GM18519 (cell line): ENCODE results near the gene TAP2.
A peak's percentile ranks its signal among the peaks of the same experiment; 100 is the strongest.

Experiments
- ATAC-seq: cut with Tn5 transposase; IDR thresholded peaks from one replicate; pipeline ENCODE4 v1.9.1; 2021; ENCODE audit warnings: mild to moderate bottlenecking, moderate library complexity; ENCODE audit not compliant: unreplicated experiment, low FRiP score

TAP2 gene

DNA sequence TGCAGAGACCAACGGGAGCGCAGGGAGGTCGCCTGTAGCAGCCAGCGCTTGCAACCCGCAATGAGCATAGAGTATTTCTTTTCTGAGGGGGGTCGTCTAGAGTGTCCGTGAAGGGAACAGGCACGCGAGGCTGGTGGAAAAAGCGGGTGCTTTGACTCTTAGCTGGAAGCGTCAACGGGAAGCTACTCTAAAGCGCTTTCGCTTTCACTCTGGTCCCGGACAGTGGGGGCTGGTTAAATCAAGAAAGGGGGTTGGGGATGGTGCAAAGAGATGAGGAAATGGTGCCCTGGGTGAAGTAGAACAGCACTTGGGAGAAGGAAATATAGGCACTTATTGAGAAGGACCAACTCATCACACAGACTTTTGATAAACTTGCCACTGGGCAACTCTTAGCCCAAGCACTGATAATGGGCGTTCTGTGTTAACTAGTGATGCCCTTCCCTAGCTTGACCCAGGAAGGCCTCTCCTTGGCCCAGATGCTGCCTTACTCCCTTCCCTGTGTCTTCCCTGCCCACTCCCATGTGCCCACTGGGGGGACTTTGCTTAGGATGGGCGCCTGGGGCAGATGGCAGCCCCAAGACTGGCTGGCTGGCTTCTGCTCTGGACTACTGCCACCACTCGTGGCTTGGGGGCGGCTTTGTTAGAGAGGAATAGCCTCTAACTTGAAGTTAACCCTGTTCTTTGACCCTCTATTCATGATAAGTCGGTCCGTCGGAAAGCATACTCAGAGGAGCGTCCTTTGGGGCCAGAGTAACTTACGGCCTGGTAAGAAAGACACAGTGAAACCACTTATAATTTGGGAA is 16.0 kb upstream of the TAP2 start:
- no peak for ATAC-seq

DNA sequence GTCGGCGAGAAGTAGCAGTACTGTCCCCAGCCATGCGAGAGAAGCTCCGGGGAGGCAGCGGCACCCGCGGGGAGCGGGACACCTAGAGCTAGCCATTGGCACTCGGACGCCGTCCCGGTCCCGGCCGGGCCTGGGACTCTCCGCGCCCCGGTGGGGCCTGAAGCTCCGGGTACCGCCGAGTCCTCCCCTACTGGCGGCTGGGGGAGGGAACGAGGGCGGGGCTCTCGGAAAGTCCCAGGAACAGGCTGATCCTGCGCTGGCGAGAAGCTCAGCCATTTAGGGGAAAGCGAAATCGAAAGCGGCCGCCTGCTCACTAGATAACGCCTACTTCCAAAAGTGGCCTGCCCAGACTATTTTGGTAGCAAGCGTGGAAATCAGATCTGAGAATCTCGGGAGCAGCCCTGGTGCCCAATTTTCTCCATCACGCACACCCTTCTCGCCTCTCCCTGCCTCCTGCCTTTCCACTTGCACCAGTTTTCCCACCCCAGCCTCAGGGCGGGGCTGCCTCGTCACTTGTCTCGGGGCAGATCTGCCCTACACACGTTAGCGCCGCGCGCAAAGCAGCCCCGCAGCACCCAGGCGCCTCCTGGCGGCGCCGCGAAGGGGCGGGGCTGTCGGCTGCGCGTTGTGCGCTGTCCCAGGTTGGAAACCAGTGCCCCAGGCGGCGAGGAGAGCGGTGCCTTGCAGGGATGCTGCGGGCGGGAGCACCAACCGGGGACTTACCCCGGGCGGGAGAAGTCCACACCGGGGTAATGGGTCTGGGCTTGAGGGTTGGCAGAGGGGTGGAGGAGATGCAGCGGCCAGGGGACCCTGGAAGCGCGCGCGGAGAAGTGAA is 15.2 kb upstream of the TAP2 start, which contains the start of the genes PSMB9 and TAP1:
Gene PSMB9, plus strand, starts transcription at position 652 of the 835 bp plus-strand sequence. Its CDS starts 38 bp downstream, at position 690.
Gene TAP1, minus strand, starts transcription at position 164 of the 835 bp plus-strand sequence. Its CDS starts 68 bp downstream, at position 96.
- ATAC-seq, result peak; percentile 57

DNA sequence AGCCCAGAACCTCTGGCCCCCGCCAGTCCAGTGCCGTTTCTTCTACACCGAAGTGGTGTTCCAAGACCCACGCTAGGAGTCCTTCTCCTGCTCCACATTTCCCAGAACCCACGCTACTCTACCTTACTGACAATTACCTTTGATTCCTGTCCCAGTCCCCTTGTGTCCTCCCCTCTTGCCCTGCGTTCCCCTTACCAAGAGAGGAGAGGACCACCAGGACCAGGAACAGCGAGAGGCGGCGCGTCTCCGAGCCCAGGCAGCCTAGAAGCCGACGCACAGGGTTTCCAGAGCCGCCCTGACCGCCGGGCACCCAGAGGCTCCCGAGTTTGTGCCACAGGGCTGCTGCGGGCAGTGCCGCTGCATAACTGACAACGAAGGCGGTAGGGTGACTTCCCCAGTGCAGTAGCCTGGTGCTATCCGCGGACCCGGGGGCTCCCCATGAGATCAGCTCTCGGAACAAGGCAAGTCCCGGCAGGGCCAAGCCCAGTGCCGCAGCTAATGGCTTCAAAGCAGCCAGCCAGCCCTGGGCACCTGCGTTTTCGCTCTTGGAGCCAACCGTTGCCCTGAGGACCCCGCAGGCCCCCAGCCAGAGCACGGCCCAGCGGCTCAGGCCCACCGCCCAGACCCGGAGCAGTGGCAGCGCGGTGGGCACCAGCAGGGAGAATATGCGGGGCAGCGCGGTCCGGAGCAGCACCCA is 14.5 kb upstream of the TAP2 start:
- peak; percentile 5 for ATAC-seq

DNA sequence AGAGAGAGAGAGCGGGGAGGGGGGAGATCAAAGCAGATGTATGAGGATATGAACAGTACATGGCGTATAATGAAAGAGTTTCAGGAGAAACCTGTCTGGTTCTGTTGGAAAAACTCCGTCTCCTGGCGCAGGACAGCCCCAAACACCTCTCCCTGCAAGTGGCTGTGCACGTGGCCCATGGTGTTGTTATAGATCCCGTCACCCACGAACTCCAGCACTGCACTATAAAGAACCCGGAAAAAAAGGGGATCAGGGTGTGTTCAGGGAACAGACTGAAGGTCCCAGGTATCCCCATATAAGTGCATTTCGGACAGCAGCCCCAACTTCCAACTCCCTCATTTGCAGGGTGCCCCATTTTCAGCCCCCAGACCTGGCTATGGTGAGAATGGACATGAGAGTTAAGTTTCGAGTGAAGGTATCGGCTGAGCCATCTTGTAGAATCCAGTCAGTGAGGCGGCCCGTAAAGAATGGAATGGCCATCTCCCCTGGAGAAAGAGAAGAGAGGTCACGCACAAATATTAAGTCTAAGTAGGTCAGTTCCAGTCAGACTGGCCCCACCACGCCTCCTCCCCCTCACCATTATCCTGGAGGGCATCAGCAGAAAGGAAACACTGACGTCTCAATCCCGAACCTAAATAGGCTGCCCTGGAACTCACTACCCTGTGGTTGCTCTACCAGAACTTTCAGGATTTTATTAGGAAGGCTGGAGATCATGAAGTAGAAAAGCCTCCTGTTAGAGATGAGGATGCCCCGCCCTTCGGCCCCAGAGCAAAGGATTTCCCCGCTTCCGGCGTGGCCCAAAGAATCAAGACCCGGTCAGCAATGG is 13.7 kb upstream of the TAP2 start:
- no peak for ATAC-seq

DNA sequence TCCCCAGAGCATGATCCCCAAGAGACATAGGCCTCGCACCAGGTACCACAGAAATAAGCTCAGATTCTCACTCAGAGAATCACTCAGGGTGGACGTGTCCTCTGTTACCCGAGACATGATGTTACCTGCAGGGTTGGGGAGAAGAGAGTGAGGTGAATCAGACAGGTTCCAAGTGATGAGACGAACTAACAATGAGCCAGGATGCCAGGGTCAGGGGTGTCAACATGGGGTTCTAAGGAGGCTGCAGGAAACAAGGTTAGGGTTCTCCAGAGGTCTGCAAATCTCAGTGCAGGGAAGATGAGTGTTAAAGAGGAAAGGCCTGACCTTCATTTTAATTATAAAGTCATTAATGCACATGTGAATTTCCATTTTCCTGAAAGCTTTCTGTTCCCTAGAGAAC is 12.5 kb upstream of the TAP2 start:
- no peak for ATAC-seq

DNA sequence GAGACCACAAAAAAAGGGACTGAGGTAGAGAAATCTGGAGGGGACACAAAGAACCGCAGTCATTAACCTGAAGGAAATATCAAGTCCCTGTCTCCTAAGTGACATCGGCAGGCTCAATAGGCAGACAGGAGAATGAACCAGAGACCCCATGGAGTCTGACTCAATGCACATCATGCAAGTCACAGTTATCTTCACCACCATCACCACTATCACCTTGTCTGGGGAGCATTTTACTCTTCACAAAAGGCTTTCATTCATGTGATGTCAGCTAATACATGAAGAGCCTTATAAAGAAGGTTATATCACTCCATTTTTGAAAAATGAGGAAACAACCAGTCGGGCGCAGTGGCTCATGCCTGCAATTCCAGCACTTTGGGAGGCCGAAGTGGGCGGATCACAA is 10.6 kb upstream of the TAP2 start:
- no peak for ATAC-seq

DNA sequence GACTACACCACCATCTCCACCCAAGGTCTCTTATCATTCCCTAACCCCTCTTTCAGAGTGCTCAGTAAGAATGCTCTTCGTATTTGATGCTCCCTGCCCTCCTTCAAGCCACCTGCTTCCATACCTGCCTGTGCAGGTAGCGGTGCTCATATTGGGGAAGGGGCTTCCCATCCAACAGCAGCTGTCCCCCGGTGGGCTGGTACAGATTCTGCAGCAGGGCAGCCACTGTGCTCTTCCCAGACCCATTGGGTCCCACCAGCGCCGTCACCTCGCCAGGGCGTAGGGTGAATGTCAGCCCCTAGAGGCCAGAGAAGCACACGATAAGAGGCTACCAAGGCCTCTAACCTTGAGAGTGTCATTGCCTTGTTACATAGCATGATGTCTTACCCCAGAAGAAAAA is 9.3 kb upstream of the TAP2 start:
- no peak for ATAC-seq

DNA sequence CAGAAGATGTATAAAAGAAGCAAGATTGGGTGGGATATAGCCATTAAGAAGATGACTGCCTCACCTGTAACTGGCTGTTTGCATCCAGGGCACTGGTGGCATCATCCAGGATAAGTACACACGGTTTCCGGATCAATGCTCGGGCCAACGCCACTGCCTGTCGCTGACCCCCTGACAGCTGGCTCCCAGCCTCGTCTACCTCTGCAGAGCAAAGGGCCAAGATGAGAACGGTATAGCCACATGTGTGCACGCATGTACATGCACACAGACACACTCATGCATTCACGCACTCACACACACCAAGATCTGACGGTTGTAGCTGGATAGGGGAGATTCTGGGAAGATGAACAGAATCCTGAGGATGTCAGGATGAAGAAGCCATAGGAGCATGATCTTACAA is 8.5 kb upstream of the TAP2 start:
- no peak for ATAC-seq

DNA sequence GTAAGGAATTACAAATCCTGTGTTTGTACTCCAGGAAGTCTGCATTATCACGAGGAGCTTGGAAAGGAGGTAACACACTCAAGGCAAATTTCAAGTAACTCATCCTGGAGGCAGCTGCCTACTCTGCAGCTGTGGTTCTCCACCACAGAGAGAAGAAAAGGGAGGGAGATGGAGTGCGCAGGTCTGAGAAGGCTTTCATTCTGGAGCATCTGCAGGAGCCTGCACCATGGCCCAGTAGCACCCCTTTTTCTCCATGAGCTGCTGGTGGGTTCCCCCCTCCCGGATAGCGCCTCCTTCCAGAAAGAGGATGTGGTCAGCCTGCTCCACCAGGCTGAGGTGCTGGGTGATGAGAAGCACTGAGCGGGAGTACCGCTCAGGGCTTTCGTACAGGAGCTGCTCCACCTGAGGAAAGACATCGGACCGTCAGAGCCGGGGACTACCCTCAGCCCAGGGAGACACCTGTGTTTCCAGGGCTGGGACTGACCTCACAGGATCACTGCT is 6.9 kb upstream of the TAP2 start:
- ATAC-seq, result no peak

DNA sequence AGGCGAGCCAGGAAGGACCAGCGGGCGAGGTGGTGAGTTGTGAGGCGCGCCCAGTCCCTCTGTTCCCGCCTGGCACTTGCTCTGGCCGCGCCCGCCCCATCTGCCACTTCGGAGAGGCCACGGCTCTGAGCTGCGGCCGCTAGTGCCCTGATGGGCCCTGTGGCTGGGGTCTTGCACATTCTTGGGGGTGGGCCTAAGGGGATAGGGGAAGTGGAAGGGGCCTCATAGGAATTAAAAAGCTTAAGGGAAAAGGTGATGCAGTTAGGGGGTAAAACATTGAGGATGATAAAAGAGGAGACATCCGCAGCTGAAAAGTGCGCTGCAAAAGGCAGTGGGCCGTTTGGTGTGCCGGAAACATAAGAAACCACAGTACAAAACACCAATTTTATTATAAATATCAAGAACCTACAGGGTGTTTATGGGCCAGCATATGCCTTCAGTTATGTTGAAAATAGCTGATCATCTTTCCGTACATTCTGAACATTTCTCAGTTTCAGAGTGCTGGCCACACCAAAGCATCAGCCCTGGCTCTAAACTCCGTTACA is 6.4 kb upstream of the TAP2 start:
- ATAC-seq, result no peak

DNA sequence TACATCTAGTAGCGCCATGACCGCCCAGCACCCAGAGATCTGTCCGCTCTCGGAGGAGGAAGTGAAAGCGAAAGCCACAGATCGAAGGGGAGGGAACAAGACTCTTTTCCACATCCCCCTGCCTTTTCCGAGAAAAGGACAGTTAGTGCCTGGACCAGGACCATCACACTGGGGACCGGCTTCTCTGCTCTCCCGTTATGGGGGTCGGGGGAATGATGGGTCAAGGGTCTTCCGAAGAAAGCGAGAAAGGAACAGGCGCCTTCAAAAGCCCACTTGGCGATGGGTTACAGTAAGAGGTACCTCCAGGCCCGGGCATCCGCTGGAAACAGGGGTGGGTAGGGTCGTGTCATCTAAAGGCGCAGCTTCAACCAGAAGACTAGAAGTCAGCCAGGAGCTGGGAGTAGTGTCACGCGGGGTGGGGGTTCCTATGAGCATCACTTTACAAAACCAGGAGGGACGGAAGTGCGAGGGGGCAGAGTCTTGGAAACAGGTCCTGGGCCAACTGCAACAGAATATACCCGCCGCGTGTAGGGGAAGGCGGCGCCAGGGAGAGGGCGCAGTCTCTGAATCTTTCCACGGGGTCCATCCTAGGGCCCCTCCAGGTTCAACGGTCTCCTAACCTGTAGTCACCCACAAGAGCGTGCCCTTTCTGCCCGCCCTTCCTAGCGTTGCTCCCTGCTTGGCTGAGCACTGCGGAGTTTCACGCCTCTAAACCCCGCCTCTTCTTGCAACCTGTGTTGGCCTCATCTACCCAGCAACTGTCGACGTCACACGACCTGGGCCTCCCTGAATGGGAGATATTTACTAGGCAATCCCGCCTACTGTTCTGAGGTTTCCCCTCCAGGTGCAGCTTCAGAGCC is 5.7 kb upstream of the TAP2 start, which contains the start of gene PSMB8:
Gene PSMB8, minus strand, starts transcription at position 69 of the 860 bp plus-strand sequence. Its CDS starts 51 bp downstream, at position 18.
- peak; percentile 62 for ATAC-seq

DNA sequence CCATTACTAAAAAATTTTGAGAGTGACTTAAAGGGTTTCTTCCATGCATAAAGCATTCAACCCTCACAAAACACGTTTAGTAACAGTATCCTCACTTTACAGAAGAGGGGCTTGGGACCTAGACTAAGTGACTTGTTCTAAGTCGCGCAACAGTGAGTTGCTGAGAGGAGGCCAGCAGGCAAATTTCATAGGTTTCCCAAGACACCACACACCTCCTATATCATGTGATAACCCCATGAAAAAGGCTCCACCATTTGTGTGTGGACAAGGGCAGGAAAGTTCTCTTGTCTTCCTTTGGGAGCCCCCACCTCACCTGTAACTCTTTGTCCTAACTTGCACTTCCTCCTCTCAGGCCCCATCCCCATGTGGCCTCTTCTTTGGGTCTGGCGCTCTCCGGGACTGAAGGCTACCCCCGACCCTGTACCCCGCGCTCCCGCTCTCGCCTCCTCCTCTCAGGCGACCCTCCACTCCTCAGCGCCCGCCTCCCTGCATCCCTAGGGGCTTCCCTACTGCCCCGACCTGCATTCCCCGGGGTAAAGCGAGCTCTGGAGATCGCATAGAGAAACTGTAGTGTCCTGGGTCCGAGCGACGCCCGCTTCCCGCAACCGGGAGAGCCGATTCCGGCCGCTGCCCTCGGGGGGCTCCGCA is 4.9 kb upstream of the TAP2 start:
- ATAC-seq, result no peak

DNA sequence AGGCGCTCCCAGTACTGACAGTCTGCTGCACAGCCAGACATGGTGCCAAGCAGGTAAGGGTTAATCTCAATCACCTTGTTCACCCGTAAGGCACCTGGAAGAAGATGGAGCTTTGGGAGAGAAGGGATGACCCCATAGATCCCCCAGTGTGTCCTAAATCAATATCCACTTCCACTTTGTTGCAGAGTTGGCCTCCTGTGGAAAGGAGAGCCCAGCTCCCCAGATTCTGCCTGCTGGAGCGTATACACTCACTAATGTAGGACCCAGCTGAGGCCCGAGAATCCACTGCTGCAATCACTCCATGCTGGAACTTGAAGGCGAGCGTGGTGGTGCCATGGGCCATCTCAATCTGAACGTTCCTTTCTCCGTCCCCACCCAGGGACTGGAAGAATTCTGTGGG is 4.2 kb upstream of the TAP2 start:
- ATAC-seq, result no peak

DNA sequence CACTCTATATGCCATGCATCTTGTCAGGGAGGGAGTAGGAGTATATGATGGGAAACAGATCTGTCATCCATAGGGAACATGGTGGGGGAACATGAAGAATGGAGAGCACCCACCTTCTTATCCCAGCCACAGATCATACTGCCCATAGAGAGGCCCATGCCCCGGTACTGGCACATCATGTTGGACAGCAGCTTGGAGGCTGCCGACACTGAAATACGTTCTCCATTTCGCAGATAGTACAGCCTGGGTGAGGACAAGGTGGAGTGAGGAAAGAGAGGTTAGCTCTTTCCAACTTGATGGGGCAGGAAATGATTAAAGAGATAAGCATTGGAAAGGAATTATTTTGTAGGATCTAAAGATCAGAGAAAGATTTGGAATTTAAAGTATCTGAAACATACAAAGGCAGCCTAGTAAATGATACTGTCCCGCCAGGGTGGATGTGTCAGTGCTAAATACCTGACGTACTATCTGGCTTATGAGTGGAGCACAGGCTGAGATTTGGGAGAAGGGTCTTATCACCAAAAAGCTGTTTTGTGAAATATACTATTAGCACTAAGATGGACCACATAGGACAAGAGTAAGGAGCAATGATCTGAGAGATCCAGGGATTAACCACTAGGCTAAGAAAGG is 3.6 kb upstream of the TAP2 start:
- ATAC-seq, result no peak

DNA sequence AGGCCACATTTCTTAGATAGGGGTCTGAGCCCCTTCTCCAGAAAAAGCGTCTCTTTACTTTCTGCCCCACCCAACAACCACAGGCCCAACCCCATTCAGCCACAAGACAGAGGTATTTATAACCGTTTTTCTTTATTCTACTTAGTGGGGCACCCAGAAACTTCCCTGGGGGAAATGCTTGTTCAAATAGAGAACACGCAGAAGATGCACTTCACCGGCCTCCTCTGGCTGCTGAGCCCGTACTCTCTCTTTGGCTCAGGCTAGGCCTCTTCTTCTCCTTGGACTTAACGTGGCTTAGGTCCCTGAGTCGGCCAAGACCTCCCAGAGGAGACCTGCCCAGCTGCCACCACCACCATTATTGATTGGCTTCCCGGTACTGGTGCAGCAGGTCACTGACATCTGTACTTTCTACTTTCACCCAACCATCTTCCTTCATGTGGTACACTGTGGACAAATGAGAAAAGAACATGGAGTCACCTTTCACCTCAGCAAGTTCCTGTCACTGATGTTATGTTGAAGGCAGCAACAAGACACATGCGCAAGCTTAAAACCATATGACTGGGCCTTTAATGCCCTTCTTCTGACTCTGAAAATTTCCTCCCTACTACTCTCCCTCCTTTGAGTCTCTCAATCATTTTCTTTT is 2.2 kb upstream of the TAP2 start:
- ATAC-seq, result no peak

DNA sequence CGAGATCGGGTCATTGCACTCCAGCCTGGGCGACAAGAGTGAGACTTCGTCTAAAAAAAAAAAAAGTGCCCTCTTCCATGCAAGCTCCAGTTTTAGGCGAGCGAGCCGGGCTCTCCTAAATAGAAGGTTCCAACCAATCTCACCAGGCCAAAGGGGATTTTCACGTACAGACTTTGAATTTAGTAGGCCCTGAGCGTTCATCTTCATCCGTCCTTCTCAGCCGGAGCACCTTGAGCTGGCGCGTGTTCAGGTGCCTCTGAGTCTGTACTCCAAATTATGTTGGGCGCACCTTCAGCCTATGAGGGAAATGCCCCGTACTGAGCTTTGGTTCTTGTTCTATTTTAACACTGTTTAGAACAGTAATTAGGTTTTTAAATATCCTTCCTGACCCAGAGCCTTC is 817 bp upstream of the TAP2 start:
- no peak for ATAC-seq

DNA sequence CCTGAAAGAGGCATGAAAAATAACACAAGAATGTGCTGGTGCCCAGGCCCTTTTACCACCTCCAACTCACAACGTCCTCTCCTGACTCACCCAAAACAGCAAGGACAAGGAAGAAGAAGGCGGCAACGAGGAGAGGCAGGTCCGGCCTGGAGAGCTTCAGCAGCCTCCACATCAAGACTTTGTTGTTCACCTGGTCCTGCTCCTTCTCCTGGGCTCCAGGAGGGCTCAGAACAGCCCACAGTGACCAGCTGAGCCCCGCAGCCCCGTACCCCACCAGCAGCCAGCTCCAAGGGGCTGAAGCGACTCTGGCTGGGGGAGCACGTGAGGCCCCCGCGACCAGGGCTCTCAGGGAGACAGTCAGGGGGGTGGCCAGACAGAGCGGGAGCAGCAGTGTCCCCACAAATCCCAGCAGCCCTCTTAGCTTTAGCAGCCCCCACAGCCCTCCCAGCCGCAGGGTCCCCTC is 857 bp downstream of the TAP2 start:
- ATAC-seq, result no peak
